Measurements from ENCODE around the gene EGLN2. TPM values are rescaled to one million over a fixed set of nuclear protein-coding genes. Genes with fewer than 3 reads are reported as not detected.

The EGLN2 gene
- 47.8 TPM for total RNA-seq
- long read RNA-seq, transcript EGLN2-207 (5 exons, 2,821 nt) = minor isoform, 49 of 230 reads
- long read RNA-seq, transcript EGLN2-201 (6 exons, 2,102 nt) = major isoform, 174 of 230 reads
- long read RNA-seq, partial matches to known transcripts = 1 of 230 reads
- long read RNA-seq, other reads (novel, unspliced or antisense) = 4 of 230 reads

DNA sequence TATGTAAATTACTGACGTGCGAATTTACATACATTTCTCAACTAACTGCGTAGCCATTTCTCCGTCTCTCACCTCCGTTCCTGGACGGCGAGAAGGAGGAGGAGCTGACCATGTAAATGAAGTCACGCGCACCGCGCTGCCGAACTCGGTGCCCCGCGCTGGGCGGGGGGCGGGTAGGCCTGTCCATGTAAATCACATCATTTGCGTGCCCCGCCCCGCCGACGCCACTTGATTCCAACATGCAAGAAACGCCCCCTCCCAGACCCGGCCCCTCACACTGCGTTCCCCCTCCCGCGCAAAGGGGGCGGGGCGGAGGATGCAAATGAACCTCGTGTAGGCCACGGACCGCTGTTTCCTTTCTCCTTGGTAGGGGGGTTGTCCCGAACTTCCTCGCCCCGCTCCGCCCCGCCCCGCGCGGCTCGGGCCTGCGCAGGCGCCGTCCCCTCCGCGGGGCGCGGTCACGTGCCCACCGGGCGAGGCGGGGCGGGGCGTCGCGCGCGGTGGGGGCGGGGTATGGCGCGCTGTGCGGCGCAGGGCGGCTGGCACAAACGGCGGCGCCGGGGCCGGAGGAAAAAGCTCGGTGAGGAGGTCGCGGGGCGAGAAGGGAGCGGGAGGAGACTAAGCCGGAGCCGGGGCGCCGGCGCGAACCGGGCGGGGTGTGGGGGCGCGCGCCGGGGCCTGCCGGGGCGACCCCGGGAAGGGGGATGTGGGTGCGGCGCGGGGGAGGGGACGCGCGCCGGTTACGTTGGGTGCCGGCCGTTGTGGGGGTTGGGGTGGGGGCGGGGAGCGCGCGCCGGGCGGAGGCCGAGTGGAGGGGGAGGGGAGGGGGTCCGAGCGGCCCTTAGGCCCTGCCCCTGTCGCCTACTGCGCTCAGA lies at the start of gene EGLN2:
TSS of gene EGLN2 (plus strand) at position 509 of the 875 bp plus-strand sequence. CDS start 1,382 bp downstream, outside the sequence.
- TF ChIP-seq, protein P1, sequence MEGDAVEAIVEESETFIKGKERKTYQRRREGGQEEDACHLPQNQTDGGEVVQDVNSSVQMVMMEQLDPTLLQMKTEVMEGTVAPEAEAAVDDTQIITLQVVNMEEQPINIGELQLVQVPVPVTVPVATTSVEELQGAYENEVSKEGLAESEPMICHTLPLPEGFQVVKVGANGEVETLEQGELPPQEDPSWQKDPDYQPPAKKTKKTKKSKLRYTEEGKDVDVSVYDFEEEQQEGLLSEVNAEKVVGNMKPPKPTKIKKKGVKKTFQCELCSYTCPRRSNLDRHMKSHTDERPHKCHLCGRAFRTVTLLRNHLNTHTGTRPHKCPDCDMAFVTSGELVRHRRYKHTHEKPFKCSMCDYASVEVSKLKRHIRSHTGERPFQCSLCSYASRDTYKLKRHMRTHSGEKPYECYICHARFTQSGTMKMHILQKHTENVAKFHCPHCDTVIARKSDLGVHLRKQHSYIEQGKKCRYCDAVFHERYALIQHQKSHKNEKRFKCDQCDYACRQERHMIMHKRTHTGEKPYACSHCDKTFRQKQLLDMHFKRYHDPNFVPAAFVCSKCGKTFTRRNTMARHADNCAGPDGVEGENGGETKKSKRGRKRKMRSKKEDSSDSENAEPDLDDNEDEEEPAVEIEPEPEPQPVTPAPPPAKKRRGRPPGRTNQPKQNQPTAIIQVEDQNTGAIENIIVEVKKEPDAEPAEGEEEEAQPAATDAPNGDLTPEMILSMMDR (IDR thresholded peaks at IDR 0.05; ENCODE audit: borderline replicate concordance) = no peak
- Histone ChIP-seq H3K4me3 (peak within 1 kb of the TSS; percentile 97), H3K27me3 (ENCODE audit: low read depth) (no peaks in the 10 kb centered on the region), H3K27ac (replicated peaks) (peak within 1 kb of the TSS; percentile 99), H3K36me3 (peaks cover 19% of the 10 kb centered on the region), H3K9me3 (replicated peaks) (no peaks in the 10 kb centered on the region), H3K4me1 (peaks cover 55% of the 10 kb centered on the region)
- peak; percentile 100 for DNase-seq
- intact Hi-C loops (cut with micrococcal nuclease) = no loop called here

DNA sequence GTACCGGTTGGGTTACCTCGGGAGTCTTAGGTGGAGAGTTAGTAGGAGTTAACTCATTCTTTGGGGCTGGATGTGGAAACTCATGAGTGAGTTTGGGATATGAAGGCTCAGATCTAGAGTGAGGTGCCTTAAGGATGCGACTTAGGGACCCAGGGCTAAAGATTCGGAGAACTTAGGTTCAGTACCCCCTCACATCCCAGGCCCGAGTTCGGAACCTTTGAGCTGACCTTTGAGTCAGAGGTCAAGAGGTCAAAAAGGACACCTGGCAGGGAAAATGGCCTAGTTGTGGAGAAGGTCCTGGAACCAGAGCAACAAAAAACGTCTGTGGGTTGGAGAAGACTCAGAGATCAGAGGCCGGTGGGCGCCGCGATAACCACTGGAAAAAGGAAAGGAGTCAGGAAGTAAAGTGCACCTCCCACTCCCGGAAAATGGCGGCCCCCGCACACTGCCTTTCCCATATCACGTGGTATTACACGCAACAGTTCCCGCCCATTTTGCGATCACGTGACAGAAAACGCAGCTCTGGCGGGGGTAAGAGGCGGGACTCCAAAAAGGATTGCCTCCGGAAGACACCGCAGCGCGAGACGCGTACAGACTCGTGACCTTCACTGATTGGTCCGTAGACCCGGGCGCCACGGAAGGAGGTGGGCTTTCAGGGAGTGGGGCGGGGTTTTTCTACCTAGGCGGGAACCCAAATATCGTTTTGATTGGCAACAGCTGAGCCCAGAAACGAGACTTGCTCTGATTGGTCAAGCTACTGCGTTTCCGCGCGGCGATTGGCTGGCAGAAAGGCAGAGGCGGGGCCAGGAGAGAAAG lies 48.7 kb upstream of the EGLN2 start, which contains the start of gene ACTMAP:
TSS of gene ACTMAP (minus strand) at position 420 of the 816 bp plus-strand sequence. CDS start 674 bp downstream, outside the sequence.
- Histone ChIP-seq H3K36me3 (peaks cover 2% of the 10 kb centered on the region), H3K9me3 (replicated peaks) (no peaks in the 10 kb centered on the region), H3K4me3 (peak within 1 kb of the TSS; percentile 75), H3K4me1 (peaks cover 71% of the 10 kb centered on the region), H3K27ac (replicated peaks) (peak within 1 kb of the TSS; percentile 96), H3K27me3 (ENCODE audit: low read depth) (no peaks in the 10 kb centered on the region)
- TF ChIP-seq, protein P1 (IDR thresholded peaks at IDR 0.05; ENCODE audit: borderline replicate concordance) = no peak
- DNase-seq = peak; percentile 99
- intact Hi-C loops (cut with micrococcal nuclease) = loop anchor here (5.0 kb wide), 1 partner anchor 93 kb away; no protein-coding TSS in a partner anchor

DNA sequence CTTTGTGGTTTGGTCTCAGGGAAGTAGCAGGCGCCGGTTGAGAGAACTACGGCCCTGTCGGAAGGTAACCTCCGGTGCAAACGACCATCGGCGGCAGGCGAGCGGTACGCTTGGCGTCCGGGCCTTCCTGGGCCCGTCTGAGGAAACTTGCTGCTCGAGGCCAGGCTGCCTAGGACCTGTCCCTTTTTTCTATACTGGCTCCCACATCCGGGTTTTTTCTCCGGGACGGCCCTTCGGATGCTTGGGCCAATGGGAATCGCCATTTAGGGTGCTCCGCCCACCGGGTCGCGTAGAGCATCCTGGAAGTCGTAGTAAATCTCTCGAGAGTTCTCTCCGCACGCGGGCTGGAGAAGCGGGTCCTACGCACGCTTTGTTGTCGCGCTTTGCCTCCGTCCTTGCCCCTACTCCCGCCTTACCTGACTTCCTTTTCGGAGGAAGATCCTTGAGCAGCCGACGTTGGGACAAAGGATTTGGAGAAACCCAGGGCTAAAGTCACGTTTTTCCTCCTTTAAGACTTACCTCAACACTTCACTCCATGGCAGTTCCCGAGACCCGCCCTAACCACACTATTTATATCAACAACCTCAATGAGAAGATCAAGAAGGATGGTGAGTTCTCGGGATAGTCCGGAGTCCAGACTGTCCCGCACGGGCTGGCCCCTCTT lies 48.0 kb upstream of the EGLN2 start, which contains the start of gene SNRPA:
TSS of gene SNRPA (plus strand) at position 330 of the 664 bp plus-strand sequence. CDS start at position 536, 206 bp downstream.
- H3K36me3 ChIP-seq = peaks cover 9% of the 10 kb centered on the region
- TF ChIP-seq, protein P1 (IDR thresholded peaks at IDR 0.05; ENCODE audit: borderline replicate concordance) = no peak
- H3K9me3 ChIP-seq (replicated peaks) = no peaks in the 10 kb centered on the region
- peak within 1 kb of the TSS; percentile 96 for H3K27ac ChIP-seq (replicated peaks)
- peak; percentile 96 for DNase-seq
- peaks cover 71% of the 10 kb centered on the region for H3K4me1 ChIP-seq
- H3K27me3 ChIP-seq (ENCODE audit: low read depth) = no peaks in the 10 kb centered on the region
- H3K4me3 ChIP-seq = peak within 1 kb of the TSS; percentile 75
- intact Hi-C loops (cut with micrococcal nuclease) = loop anchor here (5.0 kb wide), 1 partner anchor 94 kb away; no protein-coding TSS in a partner anchor

DNA sequence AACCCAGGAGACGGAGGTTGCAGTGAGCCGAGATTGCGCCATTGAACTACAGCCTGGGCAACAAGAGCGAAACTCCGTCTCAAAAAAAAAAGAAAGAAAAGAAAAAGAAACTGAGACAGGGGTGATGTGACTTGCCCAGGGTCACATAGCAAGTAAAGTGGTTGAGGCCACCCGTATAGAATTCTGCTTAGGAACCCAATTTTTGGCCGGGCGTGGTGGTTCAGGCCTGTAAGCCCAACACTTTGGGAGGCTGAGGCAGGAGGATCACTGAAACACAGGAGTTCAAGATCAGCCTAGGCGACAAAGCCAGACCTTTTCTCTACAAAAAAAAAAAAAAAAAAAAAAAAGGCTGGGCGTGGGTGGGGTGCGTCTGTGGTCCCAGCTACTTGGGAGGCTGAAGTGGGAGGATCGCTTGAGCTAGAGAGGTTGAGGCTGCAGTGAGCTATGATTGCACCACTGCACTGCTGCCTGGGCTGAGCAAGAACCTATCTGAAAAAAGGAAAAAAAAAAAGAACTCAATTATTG lies 46.7 kb upstream of the EGLN2 start:
- Histone ChIP-seq H3K4me3 (peak overlapping the region; percentile 75), H3K4me1 (peaks cover 72% of the 10 kb centered on the region), H3K36me3 (peaks cover 20% of the 10 kb centered on the region), H3K27me3 (ENCODE audit: low read depth) (no peaks in the 10 kb centered on the region), H3K27ac (replicated peaks) (peak overlapping the region; percentile 96), H3K9me3 (replicated peaks) (no peaks in the 10 kb centered on the region)
- TF ChIP-seq, protein P1 (IDR thresholded peaks at IDR 0.05; ENCODE audit: borderline replicate concordance) = no peak
- intact Hi-C loops (cut with micrococcal nuclease) = loop anchor here (5.0 kb wide), 1 partner anchor 95 kb away; no protein-coding TSS in a partner anchor
- no peak for DNase-seq
